ENCODE results near the gene THADA.

DNA sequence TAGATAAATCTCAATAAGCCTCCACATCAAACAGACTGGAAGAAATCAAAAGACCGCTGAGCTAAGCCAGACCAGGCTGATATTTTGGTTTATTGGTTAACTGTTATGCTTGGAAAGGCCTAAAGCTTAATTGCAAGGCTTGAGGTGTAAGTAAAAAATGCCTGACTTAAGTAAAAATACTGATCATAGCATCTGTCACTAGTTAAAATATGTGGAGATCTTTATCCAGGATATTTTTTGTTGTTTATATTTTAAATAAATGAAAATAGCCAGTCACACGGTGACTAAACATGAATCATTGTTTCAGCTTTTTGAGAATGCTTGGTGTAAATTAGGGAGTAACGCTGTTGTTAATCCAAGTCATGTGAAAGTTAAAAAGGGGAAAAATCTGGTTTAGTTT lies 127.9 kb downstream of the THADA start:
- TF ChIP-seq, protein P1, sequence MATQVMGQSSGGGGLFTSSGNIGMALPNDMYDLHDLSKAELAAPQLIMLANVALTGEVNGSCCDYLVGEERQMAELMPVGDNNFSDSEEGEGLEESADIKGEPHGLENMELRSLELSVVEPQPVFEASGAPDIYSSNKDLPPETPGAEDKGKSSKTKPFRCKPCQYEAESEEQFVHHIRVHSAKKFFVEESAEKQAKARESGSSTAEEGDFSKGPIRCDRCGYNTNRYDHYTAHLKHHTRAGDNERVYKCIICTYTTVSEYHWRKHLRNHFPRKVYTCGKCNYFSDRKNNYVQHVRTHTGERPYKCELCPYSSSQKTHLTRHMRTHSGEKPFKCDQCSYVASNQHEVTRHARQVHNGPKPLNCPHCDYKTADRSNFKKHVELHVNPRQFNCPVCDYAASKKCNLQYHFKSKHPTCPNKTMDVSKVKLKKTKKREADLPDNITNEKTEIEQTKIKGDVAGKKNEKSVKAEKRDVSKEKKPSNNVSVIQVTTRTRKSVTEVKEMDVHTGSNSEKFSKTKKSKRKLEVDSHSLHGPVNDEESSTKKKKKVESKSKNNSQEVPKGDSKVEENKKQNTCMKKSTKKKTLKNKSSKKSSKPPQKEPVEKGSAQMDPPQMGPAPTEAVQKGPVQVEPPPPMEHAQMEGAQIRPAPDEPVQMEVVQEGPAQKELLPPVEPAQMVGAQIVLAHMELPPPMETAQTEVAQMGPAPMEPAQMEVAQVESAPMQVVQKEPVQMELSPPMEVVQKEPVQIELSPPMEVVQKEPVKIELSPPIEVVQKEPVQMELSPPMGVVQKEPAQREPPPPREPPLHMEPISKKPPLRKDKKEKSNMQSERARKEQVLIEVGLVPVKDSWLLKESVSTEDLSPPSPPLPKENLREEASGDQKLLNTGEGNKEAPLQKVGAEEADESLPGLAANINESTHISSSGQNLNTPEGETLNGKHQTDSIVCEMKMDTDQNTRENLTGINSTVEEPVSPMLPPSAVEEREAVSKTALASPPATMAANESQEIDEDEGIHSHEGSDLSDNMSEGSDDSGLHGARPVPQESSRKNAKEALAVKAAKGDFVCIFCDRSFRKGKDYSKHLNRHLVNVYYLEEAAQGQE (IDR thresholded peaks at IDR 0.05; ENCODE audit: insufficient read depth in 1 of 2, low read depth in 2 of 2, low read length in 2 of 2): no peak
- TF ChIP-seq SIN3A (IDR thresholded peaks at IDR 0.05; ENCODE audit: borderline replicate concordance, insufficient read depth, low read length) (no peak), POLR2AphosphoS5 (IDR thresholded peaks at IDR 0.05; ENCODE audit: low read depth, low read length) (no peak)
